H9 (cell line): Measurements from ENCODE around the gene KIAA0513. TPM values are rescaled to one million over a fixed set of nuclear protein-coding genes. Genes with fewer than 3 reads are reported as not detected.

Experiments used
- DNase-seq: peaks from one replicate; pipeline ENCODE4 v3.0.0-alpha.2; 2017
- H2AFZ ChIP-seq: one replicate; pipeline ENCODE4 v1.6.1; 2013; ENCODE audit warnings: mild to moderate bottlenecking, low read length, control low read depth, moderate library complexity
- H2AK5ac ChIP-seq: 2 replicates; pipeline ENCODE4 v1.6.1; 2013; ENCODE audit warnings: low read length, control low read depth, mixed read lengths; ENCODE audit not compliant: insufficient read length
- H2BK120ac ChIP-seq: one replicate; pipeline ENCODE4 v1.6.1; 2013; ENCODE audit warnings: low read depth, mild to moderate bottlenecking, low read length, control low read depth, inconsistent platforms; ENCODE audit not compliant: poor library complexity, severe bottlenecking
- H2BK12ac ChIP-seq: 2 replicates; pipeline ENCODE4 v1.6.1; 2013; ENCODE audit warnings: low read length, control low read depth, mixed read lengths, low read depth; ENCODE audit not compliant: insufficient read length
- H2BK15ac ChIP-seq: 2 replicates; pipeline ENCODE4 v1.6.1; 2013; ENCODE audit warnings: low read depth, low read length, control low read depth
- H2BK20ac ChIP-seq: one replicate; pipeline ENCODE4 v1.6.1; 2013; ENCODE audit warnings: low read depth, mild to moderate bottlenecking, low read length, control low read depth, inconsistent platforms; ENCODE audit not compliant: poor library complexity, severe bottlenecking
- H2BK5ac ChIP-seq: 2 replicates; pipeline ENCODE4 v1.6.1; 2013; ENCODE audit warnings: low read length, control low read depth, mixed read lengths; ENCODE audit not compliant: insufficient read length
- H3K14ac ChIP-seq: 2 replicates; pipeline ENCODE4 v1.6.1; 2013; ENCODE audit warnings: low read length, control low read depth; ENCODE audit not compliant: insufficient read depth
- H3K18ac ChIP-seq: 2 replicates; pipeline ENCODE4 v1.6.1; 2013; ENCODE audit warnings: low read depth, mild to moderate bottlenecking, mixed read lengths, low read length, control low read depth; ENCODE audit not compliant: insufficient read length
- H3K23ac ChIP-seq: 2 replicates; pipeline ENCODE4 v1.6.1; 2013; ENCODE audit warnings: low read length, control low read depth, mixed read lengths, low read depth; ENCODE audit not compliant: insufficient read length
- H3K23me2 ChIP-seq: 2 replicates; pipeline ENCODE4 v1.6.1; 2013; ENCODE audit warnings: low read depth, mild to moderate bottlenecking, mixed read lengths, low read length, control low read depth; ENCODE audit not compliant: insufficient read length, poor library complexity, severe bottlenecking
- H3K27ac ChIP-seq: 2 replicates; pipeline ENCODE4 v1.5.1; 2013; ENCODE audit warnings: low read length, control low read depth, mixed read lengths, low read depth; ENCODE audit not compliant: insufficient read length
- H3K27me3 ChIP-seq: 2 replicates; pipeline ENCODE4 v1.6.1; 2013; ENCODE audit warnings: low read length, control low read depth, inconsistent platforms; ENCODE audit not compliant: insufficient read depth
- H3K4ac ChIP-seq: 2 replicates; pipeline ENCODE4 v1.6.1; 2013; ENCODE audit warnings: low read depth, mild to moderate bottlenecking, control low read depth, inconsistent platforms, low read length, moderate library complexity
- H3K4me1 ChIP-seq: 2 replicates; pipeline ENCODE4 v1.6.1; 2013; ENCODE audit warnings: low read length, control low read depth, inconsistent platforms; ENCODE audit not compliant: insufficient read depth
- H3K4me2 ChIP-seq: 2 replicates; pipeline ENCODE4 v1.6.1; 2013; ENCODE audit warnings: low read length, control low read depth, mixed read lengths; ENCODE audit not compliant: insufficient read length, insufficient read depth
- H3K56ac ChIP-seq: 2 replicates; pipeline ENCODE4 v1.6.1; 2013; ENCODE audit warnings: low read depth, mild to moderate bottlenecking, mixed read lengths, low read length, control low read depth; ENCODE audit not compliant: insufficient read length
- H3K79me1 ChIP-seq: 2 replicates; pipeline ENCODE4 v1.6.1; 2013; ENCODE audit warnings: low read depth, mild to moderate bottlenecking, moderate library complexity, low read length, control low read depth, inconsistent platforms; ENCODE audit not compliant: insufficient read depth, poor library complexity, severe bottlenecking
- H3K79me2 ChIP-seq: 2 replicates; pipeline ENCODE4 v1.6.1; 2013; ENCODE audit warnings: low read length, control low read depth, inconsistent platforms; ENCODE audit not compliant: insufficient read depth
- H3K9ac ChIP-seq: 2 replicates; pipeline ENCODE4 v1.6.1; 2013; ENCODE audit warnings: low read length, control low read depth, mixed read lengths; ENCODE audit not compliant: insufficient read length; ENCODE audit errors: extremely low read depth
- H3K9me3 ChIP-seq: one replicate; pipeline ENCODE4 v1.6.1; 2013; ENCODE audit warnings: low read depth, low read length, inconsistent platforms; ENCODE audit not compliant: control insufficient read depth
- H3T11ph ChIP-seq: one replicate; pipeline ENCODE4 v1.6.1; 2013; ENCODE audit warnings: mild to moderate bottlenecking, low read length, control low read depth, inconsistent platforms
- H4K20me1 ChIP-seq: one replicate; pipeline ENCODE4 v1.6.1; 2013; ENCODE audit not compliant: control insufficient read depth, insufficient read length, insufficient read depth
- H4K5ac ChIP-seq: 2 replicates; pipeline ENCODE4 v1.6.1; 2013; ENCODE audit warnings: low read depth, mild to moderate bottlenecking, mixed read lengths, low read length, control low read depth; ENCODE audit not compliant: insufficient read length
- H4K8ac ChIP-seq: replicated peaks from 2 replicates; pipeline ENCODE4 v1.6.1; 2013; ENCODE audit warnings: low read length, control low read depth, mixed read lengths, low read depth; ENCODE audit not compliant: insufficient read length
- H4K91ac ChIP-seq: 2 replicates; pipeline ENCODE4 v1.6.1; 2013; ENCODE audit warnings: low read depth, mild to moderate bottlenecking, moderate library complexity, mixed read lengths, low read length, control low read depth; ENCODE audit not compliant: insufficient read length
- H3K27ac Mint-ChIP-seq, 3 experiments: 2 replicates in 2 of 3; 3 replicates in 1 of 3; pipeline ENCODE4 v1.8.0; 2020 to 2021; ENCODE audit warnings: mixed read lengths in 3 of 3, mild to moderate bottlenecking in 1 of 3, moderate library complexity in 1 of 3
- H3K27me3 Mint-ChIP-seq: 2 replicates; pipeline ENCODE4 v1.8.0; 2021; ENCODE audit warnings: low read depth, mild to moderate bottlenecking, moderate library complexity, mixed read lengths
- H3K36me3 Mint-ChIP-seq, 3 experiments: 2 replicates in 2 of 3; 3 replicates in 1 of 3; pipeline ENCODE4 v1.8.0; 2020 to 2021; ENCODE audit warnings: low read depth in 3 of 3, mixed read lengths in 3 of 3; ENCODE audit not compliant: insufficient read depth in 1 of 3
- H3K4me1 Mint-ChIP-seq, 2 experiments: 2 replicates each; pipeline ENCODE4 v1.8.0; 2020; ENCODE audit warnings: mixed read lengths in 2 of 2
- H3K4me3 Mint-ChIP-seq, 2 experiments: 2 replicates in 1 of 2; 3 replicates in 1 of 2; pipeline ENCODE4 v1.8.0; 2020 to 2021; ENCODE audit warnings: mild to moderate bottlenecking in 2 of 2, mixed read lengths in 2 of 2, moderate library complexity in 1 of 2
- H3K9me3 Mint-ChIP-seq, 2 experiments: 2 replicates in 1 of 2; 3 replicates in 1 of 2; pipeline ENCODE4 v1.8.0; 2020; ENCODE audit warnings: mild to moderate bottlenecking in 2 of 2, mixed read lengths in 2 of 2, moderate library complexity in 1 of 2
- WGBS: extraction: QIAGEN DNeasy Blood & Tissue Kit; methylation state at CpG from one replicate; pipeline ENCODE4 v1.1.7; 2013; ENCODE audit warnings: missing lambda C conversion rate, low lambda C conversion rate, mixed read lengths; ENCODE audit not compliant: insufficient read length; ENCODE audit errors: extremely low coverage; 5-methylcytosine and 5-hydroxymethylcytosine counted together
- total RNA-seq: library from RNA; stranded (reverse); gene quantifications from 2 replicates; pipeline ENCODE4 v1.2.1, GENCODE V29; 2021
- TF ChIP-seq, protein P1 (sequence below): fragments of 200-600 bp; sonication (generic); conservative IDR thresholded peaks from 3 replicates; pipeline ENCODE4 v1.8.0; 2021; ENCODE audit warnings: antibody characterized with exemption, mild to moderate bottlenecking

KIAA0513 gene
- total RNA-seq, 1 experiment from 2014 or later, result 4.7 TPM

DNA sequence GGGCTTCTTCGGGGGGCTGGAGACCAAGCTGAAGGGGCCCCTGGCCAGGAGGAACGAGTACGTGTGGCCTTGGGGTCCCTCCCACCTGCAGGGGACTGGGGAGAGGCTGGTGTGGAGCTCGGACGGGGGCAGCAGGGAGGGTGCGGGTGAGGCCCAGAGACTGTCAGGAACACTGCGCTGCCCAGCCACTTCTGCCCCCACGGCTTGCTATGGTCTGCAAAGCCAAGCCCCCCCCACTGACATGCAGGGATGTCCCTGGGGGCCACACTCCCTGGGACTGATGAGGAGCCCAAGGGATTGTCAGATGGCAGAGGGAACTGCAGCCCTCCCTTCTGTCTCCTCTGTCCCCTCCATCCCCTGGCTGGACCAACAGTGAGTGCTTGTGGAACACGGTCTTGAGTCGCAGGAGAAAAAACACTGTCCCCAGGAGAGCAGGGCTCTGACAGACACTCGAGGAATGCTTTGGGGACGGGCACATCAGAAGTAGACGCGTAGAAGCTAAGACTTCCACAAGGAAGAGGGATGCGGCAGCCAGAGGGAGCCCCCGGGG, 50.1 kb downstream of the KIAA0513 start:
- Histone ChIP-seq H3K18ac (no peak overlapping the region), H3K4ac (no peak overlapping the region), H2BK12ac (no peak overlapping the region), H2BK20ac (no peak overlapping the region), H3K4me2 (no peak overlapping the region), H3K27me3 (peaks cover 11% of the 10 kb centered on the region; the same call in 1 of the 2 replicates), H3K79me1 (no peaks in the 10 kb centered on the region), H3K27ac (no peak overlapping the region), H2BK5ac (no peak overlapping the region), H4K5ac (no peak overlapping the region), H3K23ac (no peak overlapping the region), H3K9ac (no peak overlapping the region), H2BK15ac (no peak overlapping the region), H2AK5ac (no peak overlapping the region), H3K14ac (peak overlapping the region; percentile 39; the same call in 1 of the 2 replicates), H2BK120ac (no peak overlapping the region), H4K91ac (no peak overlapping the region), H3K56ac (no peak overlapping the region), H2AFZ (no peak overlapping the region), H3T11ph (no peak overlapping the region), H3K4me1 (no peaks in the 10 kb centered on the region; the same call in 1 of the 2 replicates), H3K9me3 (no peaks in the 10 kb centered on the region), H4K8ac (no peak overlapping the region), H4K20me1 (no peaks in the 10 kb centered on the region), H3K23me2 (peaks cover 3% of the 10 kb centered on the region), H3K79me2 (no peaks in the 10 kb centered on the region)
- Mint-ChIP-seq H3K9me3 (no peaks in the 10 kb centered on the region), H3K36me3 (peaks cover 1 to 18% (median 10%) of the 10 kb centered on the region in 3 experiments; a peak in 5 of 7 replicates), H3K27ac (no peak overlapping the region), H3K27me3 (peaks cover 76% of the 10 kb centered on the region), H3K4me1 (peaks cover 39 to 42% of the 10 kb centered on the region in 2 experiments), H3K4me3 (no peak overlapping the region)
- DNase-seq, result no peak
- WGBS, result no CpG with 5 or more reads among the region's 16 CpGs
- TF ChIP-seq, protein P1, sequence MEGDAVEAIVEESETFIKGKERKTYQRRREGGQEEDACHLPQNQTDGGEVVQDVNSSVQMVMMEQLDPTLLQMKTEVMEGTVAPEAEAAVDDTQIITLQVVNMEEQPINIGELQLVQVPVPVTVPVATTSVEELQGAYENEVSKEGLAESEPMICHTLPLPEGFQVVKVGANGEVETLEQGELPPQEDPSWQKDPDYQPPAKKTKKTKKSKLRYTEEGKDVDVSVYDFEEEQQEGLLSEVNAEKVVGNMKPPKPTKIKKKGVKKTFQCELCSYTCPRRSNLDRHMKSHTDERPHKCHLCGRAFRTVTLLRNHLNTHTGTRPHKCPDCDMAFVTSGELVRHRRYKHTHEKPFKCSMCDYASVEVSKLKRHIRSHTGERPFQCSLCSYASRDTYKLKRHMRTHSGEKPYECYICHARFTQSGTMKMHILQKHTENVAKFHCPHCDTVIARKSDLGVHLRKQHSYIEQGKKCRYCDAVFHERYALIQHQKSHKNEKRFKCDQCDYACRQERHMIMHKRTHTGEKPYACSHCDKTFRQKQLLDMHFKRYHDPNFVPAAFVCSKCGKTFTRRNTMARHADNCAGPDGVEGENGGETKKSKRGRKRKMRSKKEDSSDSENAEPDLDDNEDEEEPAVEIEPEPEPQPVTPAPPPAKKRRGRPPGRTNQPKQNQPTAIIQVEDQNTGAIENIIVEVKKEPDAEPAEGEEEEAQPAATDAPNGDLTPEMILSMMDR, result no peak
